ENCODE data around the gene TIGD4.
"Not testable (repeated sequence)": the region's sequence is repeated elsewhere in the genome, so short reads cannot be mapped to it uniquely, and the experiment has no call there.

- TF ChIP-seq CTCF (IDR thresholded peaks at IDR 0.05); FOXJ3 (CRISPR knock-in tag; IDR thresholded peaks at IDR 0.05); FOXM1 (IDR thresholded peaks at IDR 0.05; ENCODE audit: low read depth); TCF12 (IDR thresholded peaks at IDR 0.05); SMC3 (IDR thresholded peaks at IDR 0.05; ENCODE audit: low read depth, low read length): not testable (repeated sequence)
Observed at GRCh38 chr4:152765069-152765737, 14.3 kb downstream of the TIGD4 start.

All from SK-N-SH (cell line).